Thyroid gland (tissue), 4 donors: ENCODE measurements around the gene FXYD6. TPM values are rescaled to one million over a fixed set of nuclear protein-coding genes. Genes with fewer than 3 reads are reported as not detected.

Experiments
- DNase-seq, 2 donors: peaks; one replicate each; pipeline ENCODE4 v3.0.0-alpha.2; 2019
- H3K27ac ChIP-seq, 3 donors: fragments of 200-600 bp; sonication (generic); 1 replicate in 2 of 3; 2 replicates in 1 of 3; pipeline ENCODE4 v1.5.1; 2016 to 2019; ENCODE audit warnings: mild to moderate bottlenecking in 1 of 3, moderate library complexity in 1 of 3
- H3K27me3 ChIP-seq: fragments of 200-600 bp; sonication (generic); one replicate; pipeline ENCODE4 v1.5.1; 2019
- H3K36me3 ChIP-seq, 2 donors: fragments of 200-600 bp; sonication (generic); one replicate each; pipeline ENCODE4 v1.5.1; 2016 to 2019
- H3K4me1 ChIP-seq, 2 donors: fragments of 200-600 bp; sonication (generic); one replicate each; pipeline ENCODE4 v1.5.1; 2017 to 2019
- H3K4me3 ChIP-seq, 3 donors: fragments of 200-600 bp; sonication (generic); replicated peaks in 1 of 3; 1 replicate in 2 of 3; 2 replicates in 1 of 3; pipeline ENCODE4 v1.5.1; 2016; ENCODE audit warnings: mild to moderate bottlenecking in 1 of 3
- H3K9me3 ChIP-seq: fragments of 200-600 bp; sonication (generic); one replicate; pipeline ENCODE4 v1.5.1; 2017
- CTCF ChIP-seq, 6 experiments: fragments of 200-600 bp in 3 of 6; fragments of 450-650 bp in 3 of 6; sonication (generic) in 3 of 6; IDR thresholded peaks; one replicate each; pipeline ENCODE4 v1.5.1; 2016 to 2019; ENCODE audit warnings: antibody characterized with exemption in 6 of 6, mild to moderate bottlenecking in 2 of 6, inconsistent platforms in 1 of 6, moderate library complexity in 1 of 6
- POLR2A ChIP-seq, 2 donors: fragments of 450-650 bp; IDR thresholded peaks; one replicate each; pipeline ENCODE4 v1.6.1; 2017; ENCODE audit warnings: antibody characterized with exemption in 2 of 2, mild to moderate bottlenecking in 2 of 2, moderate library complexity in 1 of 2
- WGBS, 2 donors: methylation state at CpG; one replicate each; pipeline ENCODE4 v1.1.5; 2017; 5-methylcytosine and 5-hydroxymethylcytosine counted together
- intact Hi-C: fragments of 100-400 bp; cut with DNase I; formaldehyde crosslinking; loops from one replicate; pipeline ENCODE4 v1.15.1; 2023
- total RNA-seq, 4 donors: library from RNA; depleted of rRNA; stranded (reverse); fragments of >200 nt; gene quantifications; one replicate each; pipeline ENCODE4 v1.2.3, GENCODE V29; 2016

Gene FXYD6
- total RNA-seq, 4 donors from 2014 or later: 34.2 to 143 (median 88.6) TPM

- intact Hi-C loops: loop anchor here (5.0 kb wide), 1 partner anchor 245 kb away; no protein-coding TSS in a partner anchor
- WGBS, 2 donors: 84 to 90% methylated on average over 5 of the region's 5 CpGs
Measured at GRCh38 chr11:117806846-117807245, 69.6 kb downstream of the FXYD6 start.

GRCh38 chr11:117805045-117805444, 71.4 kb downstream of the FXYD6 start:
- TF ChIP-seq POLR2A (IDR thresholded peaks at IDR 0.05) (no peak), CTCF (IDR thresholded peaks at IDR 0.05) (no peak)
- no peaks in the 10 kb centered on the region for H3K36me3 ChIP-seq
- H3K9me3 ChIP-seq: no peaks in the 10 kb centered on the region
- H3K4me1 ChIP-seq: no peaks in the 10 kb centered on the region
- intact Hi-C loops: loop anchor here (5.0 kb wide), 1 partner anchor 247 kb away; no protein-coding TSS in a partner anchor
- WGBS, 2 donors: 43 to 70% methylated on average over 1 of the region's 1 CpG
- no peak overlapping the region for H3K27ac ChIP-seq
- no peak overlapping the region for H3K4me3 ChIP-seq
- DNase-seq: no peak
- H3K27me3 ChIP-seq: no peaks in the 10 kb centered on the region

More at GRCh38 chr11:117806846-117807245, 69.6 kb downstream of the FXYD6 start:
- Histone ChIP-seq H3K36me3 (no peaks in the 10 kb centered on the region), H3K27me3 (no peaks in the 10 kb centered on the region), H3K27ac (no peak overlapping the region), H3K4me3 (no peak overlapping the region), H3K4me1 (no peaks in the 10 kb centered on the region), H3K9me3 (no peaks in the 10 kb centered on the region)
- TF ChIP-seq POLR2A (IDR thresholded peaks at IDR 0.05) (no peak), CTCF (IDR thresholded peaks at IDR 0.05) (no peak)
- DNase-seq: no peak

GRCh38 chr11:117803896-117804295, 72.6 kb downstream of the FXYD6 start:
- H3K36me3 ChIP-seq: no peaks in the 10 kb centered on the region
- WGBS, 2 donors: 97 to 100% methylated on average over 8 of the region's 8 CpGs
- no peaks in the 10 kb centered on the region for H3K4me1 ChIP-seq
- no peak overlapping the region for H3K4me3 ChIP-seq
- H3K27me3 ChIP-seq: no peaks in the 10 kb centered on the region
- intact Hi-C loops: no loop called here
- H3K9me3 ChIP-seq: no peaks in the 10 kb centered on the region
- no peak for DNase-seq
- TF ChIP-seq POLR2A (IDR thresholded peaks at IDR 0.05): no peak
- no peak for TF ChIP-seq CTCF (IDR thresholded peaks at IDR 0.05)
- no peak overlapping the region for H3K27ac ChIP-seq

GRCh38 chr11:117799634-117800033, 76.8 kb downstream of the FXYD6 start:
- intact Hi-C loops: loop anchor here (5.0 kb wide), 1 partner anchor 372 kb away; no protein-coding TSS in a partner anchor

More at GRCh38 chr11:117799634-117800033, 76.8 kb downstream of the FXYD6 start:
- Histone ChIP-seq H3K9me3 (no peaks in the 10 kb centered on the region), H3K4me1 (peaks cover 11 to 20% of the 10 kb centered on the region in 2 donors), H3K27ac (no peak overlapping the region), H3K4me3 (no peak overlapping the region), H3K36me3 (no peaks in the 10 kb centered on the region), H3K27me3 (peaks cover 8% of the 10 kb centered on the region)
- WGBS, 2 donors: 81 to 88% methylated on average over 5 of the region's 5 CpGs
- TF ChIP-seq CTCF (IDR thresholded peaks at IDR 0.05): no peak
- no peak for TF ChIP-seq POLR2A (IDR thresholded peaks at IDR 0.05)
- DNase-seq: no peak
